ENCODE data around the gene CBY2.
"Not testable (repeated sequence)": the region's sequence is repeated elsewhere in the genome, so short reads cannot be mapped to it uniquely, and the experiment has no call there.

Gene CBY2

DNA sequence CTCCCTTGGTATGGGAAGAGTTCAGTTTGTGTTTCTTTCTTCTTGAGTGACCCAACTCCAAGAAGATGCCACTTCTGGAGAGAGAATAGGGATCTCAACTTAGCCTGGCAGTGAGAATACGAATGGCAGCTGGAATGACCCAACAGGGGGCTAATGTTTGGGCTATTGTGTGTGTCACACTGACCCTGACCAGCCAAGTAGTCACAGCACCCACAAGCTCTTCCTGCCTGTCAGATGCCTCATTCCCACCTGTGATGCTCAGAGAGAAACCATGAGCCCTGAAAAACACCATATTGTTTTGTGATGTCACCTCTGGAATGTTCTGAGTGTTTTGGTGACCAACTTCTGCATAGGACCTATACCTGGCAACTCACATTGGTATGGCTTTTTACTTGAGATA, at the start of gene CBY2:
CBY2 (plus strand) TSS at position 233 of the 400 bp plus-strand sequence; CDS start at position 304, 71 bp downstream.
- H3K4me3 ChIP-seq (ENCODE audit: low read depth, low read length): peak within 1 kb of the TSS; percentile 71
- TF ChIP-seq, protein P1, sequence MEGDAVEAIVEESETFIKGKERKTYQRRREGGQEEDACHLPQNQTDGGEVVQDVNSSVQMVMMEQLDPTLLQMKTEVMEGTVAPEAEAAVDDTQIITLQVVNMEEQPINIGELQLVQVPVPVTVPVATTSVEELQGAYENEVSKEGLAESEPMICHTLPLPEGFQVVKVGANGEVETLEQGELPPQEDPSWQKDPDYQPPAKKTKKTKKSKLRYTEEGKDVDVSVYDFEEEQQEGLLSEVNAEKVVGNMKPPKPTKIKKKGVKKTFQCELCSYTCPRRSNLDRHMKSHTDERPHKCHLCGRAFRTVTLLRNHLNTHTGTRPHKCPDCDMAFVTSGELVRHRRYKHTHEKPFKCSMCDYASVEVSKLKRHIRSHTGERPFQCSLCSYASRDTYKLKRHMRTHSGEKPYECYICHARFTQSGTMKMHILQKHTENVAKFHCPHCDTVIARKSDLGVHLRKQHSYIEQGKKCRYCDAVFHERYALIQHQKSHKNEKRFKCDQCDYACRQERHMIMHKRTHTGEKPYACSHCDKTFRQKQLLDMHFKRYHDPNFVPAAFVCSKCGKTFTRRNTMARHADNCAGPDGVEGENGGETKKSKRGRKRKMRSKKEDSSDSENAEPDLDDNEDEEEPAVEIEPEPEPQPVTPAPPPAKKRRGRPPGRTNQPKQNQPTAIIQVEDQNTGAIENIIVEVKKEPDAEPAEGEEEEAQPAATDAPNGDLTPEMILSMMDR (IDR thresholded peaks at IDR 0.05; ENCODE audit: insufficient read depth, low read depth, low read length, missing control alignments): no peak
- DNase-seq (ENCODE audit: low read depth): peak; percentile 57

DNA sequence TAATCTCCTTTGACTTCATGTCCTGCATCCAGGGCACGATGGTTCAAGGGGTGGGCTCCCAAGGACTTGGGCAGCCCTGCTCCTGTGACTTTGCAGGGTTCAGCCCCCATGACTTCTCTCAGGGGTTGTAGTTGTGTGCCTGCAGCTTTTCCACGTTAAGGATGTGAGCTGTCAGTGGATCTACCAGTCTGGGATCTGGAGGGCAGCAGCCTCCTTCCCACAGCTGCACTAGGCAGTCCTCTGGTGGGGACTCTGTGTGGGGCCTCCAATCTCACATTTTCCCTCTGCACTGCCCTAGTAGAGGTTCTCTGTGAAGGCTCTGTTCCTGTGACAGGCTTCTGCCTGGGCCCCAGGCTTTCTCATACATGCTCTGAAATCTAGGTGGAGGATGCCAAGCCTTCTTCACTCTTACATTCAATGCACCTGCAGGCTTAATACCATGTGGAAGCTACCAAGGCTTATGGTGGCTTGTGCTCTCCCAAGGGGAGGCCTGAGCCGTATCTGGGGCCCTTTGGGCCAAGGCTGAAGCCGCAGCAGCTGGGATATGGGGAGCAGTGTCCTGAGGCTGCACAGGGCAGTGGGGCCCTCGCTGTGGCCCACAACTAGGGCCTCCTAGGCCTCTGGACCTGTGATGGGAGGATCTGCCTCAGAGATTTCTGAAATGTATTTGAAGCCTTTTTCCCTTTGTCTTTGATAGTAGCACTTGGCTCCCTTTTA, 47.3 kb upstream of the CBY2 start:
- TF ChIP-seq, protein P1 (IDR thresholded peaks at IDR 0.05; ENCODE audit: insufficient read depth, low read depth, low read length, missing control alignments): no peak
- no peak for DNase-seq (ENCODE audit: low read depth)
- no peak overlapping the region for H3K4me3 ChIP-seq (ENCODE audit: low read depth, low read length)

GRCh38 chr13:45658586-45659235, 43.4 kb upstream of the CBY2 start:
- DNase-seq (ENCODE audit: low read depth): no peak
- TF ChIP-seq, protein P1 (IDR thresholded peaks at IDR 0.05; ENCODE audit: insufficient read depth, low read depth, low read length, missing control alignments): no peak
- H3K4me3 ChIP-seq (ENCODE audit: low read depth, low read length): no peak overlapping the region

GRCh38 chr13:45659536-45659935, 42.6 kb upstream of the CBY2 start:
- DNase-seq (ENCODE audit: low read depth): no peak
- no peak overlapping the region for H3K4me3 ChIP-seq (ENCODE audit: low read depth, low read length)
- TF ChIP-seq, protein P1 (IDR thresholded peaks at IDR 0.05; ENCODE audit: insufficient read depth, low read depth, low read length, missing control alignments): no peak

- H3K4me3 ChIP-seq (ENCODE audit: low read depth, low read length): not testable (repeated sequence)
- peak; percentile 43 for DNase-seq (ENCODE audit: low read depth)
These were observed 41.7 kb upstream of the CBY2 start for GRCh38 chr13:45660458-45660857.

- no peak for DNase-seq (ENCODE audit: low read depth)
- H3K4me3 ChIP-seq (ENCODE audit: low read depth, low read length): no peak overlapping the region
- TF ChIP-seq, protein P1 (IDR thresholded peaks at IDR 0.05; ENCODE audit: insufficient read depth, low read depth, low read length, missing control alignments): no peak
These were observed 40.0 kb upstream of the CBY2 start for GRCh38 chr13:45662162-45662561.

- H3K4me3 ChIP-seq (ENCODE audit: low read depth, low read length); DNase-seq (ENCODE audit: low read depth): not testable (repeated sequence)
These were observed 39.2 kb upstream of the CBY2 start for GRCh38 chr13:45662903-45663302.

- not testable (repeated sequence) for H3K4me3 ChIP-seq (ENCODE audit: low read depth, low read length); DNase-seq (ENCODE audit: low read depth)
These were observed 32.5 kb upstream of the CBY2 start for GRCh38 chr13:45669626-45670025.
